Peyer's patch (tissue), 4 donors: ENCODE data around the gene E2F4.

Source experiments
- POLR2A ChIP-seq, 2 donors: fragments of 450-650 bp; IDR thresholded peaks; one replicate each; pipeline ENCODE4 v1.5.1; 2017; ENCODE audit warnings: antibody characterized with exemption in 2 of 2, mild to moderate bottlenecking in 2 of 2, moderate library complexity in 2 of 2
- TF ChIP-seq, protein P1 (sequence below), 6 experiments: fragments of 450-650 bp in 4 of 6; fragments of 200-600 bp in 2 of 6; sonication (generic) in 1 of 6; IDR thresholded peaks; one replicate each; pipeline ENCODE4 v1.5.1; 2017 to 2019; ENCODE audit warnings: antibody characterized with exemption in 6 of 6, mild to moderate bottlenecking in 3 of 6, moderate library complexity in 1 of 6

DNA sequence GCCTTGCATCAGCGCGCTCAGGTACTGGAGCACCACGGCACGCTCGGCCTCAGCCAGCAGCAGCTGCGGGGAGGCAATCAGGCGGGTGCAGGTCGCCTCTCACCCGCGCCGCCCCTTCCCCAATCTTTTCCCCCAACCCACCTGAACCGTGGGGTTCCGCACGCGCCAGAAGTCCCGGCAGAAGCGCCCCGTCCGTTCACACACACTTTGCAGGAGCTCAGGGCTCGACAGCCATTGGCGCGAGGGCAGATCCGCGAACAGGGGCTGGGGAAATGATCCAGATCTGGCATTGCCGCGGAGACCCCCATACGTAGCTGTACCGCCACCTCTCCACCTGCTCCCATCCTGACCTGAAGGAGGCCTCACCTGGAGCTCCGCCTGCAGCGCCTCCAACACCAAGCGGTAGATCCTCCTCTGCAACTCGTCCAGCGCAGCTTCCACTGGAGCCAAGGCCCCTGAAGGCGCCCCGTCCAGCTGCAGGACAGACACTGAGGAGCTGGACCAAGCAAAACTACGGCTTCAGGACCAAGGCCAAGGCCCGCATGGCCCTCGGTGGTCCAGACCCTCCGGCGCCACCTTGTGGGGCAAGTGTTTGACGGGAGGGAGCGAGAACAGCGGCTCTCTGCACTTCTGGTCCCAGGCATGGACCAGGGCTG is 6.8 kb upstream of the E2F4 start:
- TF ChIP-seq, protein P1, sequence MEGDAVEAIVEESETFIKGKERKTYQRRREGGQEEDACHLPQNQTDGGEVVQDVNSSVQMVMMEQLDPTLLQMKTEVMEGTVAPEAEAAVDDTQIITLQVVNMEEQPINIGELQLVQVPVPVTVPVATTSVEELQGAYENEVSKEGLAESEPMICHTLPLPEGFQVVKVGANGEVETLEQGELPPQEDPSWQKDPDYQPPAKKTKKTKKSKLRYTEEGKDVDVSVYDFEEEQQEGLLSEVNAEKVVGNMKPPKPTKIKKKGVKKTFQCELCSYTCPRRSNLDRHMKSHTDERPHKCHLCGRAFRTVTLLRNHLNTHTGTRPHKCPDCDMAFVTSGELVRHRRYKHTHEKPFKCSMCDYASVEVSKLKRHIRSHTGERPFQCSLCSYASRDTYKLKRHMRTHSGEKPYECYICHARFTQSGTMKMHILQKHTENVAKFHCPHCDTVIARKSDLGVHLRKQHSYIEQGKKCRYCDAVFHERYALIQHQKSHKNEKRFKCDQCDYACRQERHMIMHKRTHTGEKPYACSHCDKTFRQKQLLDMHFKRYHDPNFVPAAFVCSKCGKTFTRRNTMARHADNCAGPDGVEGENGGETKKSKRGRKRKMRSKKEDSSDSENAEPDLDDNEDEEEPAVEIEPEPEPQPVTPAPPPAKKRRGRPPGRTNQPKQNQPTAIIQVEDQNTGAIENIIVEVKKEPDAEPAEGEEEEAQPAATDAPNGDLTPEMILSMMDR (IDR thresholded peaks at IDR 0.05): peak; percentile 75 to 89 (median 86)
- TF ChIP-seq POLR2A (IDR thresholded peaks at IDR 0.05): no peak
